NCI-H146 (cell line): ENCODE results near the gene ADGRG2.
A peak's percentile ranks its signal among the peaks of the same experiment; 100 is the strongest.
"Not testable (repeated sequence)": the region's sequence is repeated elsewhere in the genome, so short reads cannot be mapped to it uniquely, and the experiment has no call there.

Experiments used
- DNase-seq: peaks from one replicate; lab custom pipeline; 2025; lab: John Stamatoyannopoulos, UW

Gene ADGRG2

DNA sequence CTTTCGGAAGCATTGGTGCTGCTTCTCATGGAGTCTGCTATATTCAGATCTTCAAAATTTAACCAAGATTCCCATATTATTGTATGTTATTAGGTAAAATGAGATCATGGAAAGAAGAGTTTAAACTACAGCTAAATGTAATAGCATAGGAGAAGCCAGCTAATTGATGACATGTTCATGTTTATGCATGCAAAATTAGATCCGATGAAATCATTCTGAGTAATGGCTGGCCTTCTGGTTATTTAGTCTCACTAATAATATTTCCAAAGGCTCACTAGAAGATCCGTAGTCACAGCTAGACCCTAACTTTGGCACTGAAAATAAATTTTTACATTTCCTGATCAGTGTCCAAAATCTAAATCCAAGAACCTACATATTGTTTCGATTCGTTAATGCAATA is 118.5 kb downstream of the ADGRG2 start:
- DNase-seq = no peak

DNA sequence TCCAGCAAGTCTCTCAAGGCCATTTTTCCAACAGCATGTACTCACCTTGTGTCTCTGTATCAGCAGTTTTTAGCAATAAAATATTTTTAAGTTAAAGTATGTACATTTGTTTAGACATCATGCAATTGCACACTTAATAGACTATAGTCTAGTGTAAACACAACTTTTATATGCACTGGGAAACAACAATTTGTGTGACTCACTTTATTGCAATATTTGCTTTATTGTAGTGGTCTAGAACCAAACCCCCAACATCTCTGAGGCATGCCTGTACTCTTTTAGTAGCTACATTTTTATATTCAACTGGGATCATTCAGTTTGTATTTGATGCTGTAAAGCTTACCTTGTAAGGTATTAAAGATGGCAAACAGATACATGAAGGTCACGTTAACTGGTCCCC is 123.6 kb downstream of the ADGRG2 start:
- DNase-seq = no peak

DNA sequence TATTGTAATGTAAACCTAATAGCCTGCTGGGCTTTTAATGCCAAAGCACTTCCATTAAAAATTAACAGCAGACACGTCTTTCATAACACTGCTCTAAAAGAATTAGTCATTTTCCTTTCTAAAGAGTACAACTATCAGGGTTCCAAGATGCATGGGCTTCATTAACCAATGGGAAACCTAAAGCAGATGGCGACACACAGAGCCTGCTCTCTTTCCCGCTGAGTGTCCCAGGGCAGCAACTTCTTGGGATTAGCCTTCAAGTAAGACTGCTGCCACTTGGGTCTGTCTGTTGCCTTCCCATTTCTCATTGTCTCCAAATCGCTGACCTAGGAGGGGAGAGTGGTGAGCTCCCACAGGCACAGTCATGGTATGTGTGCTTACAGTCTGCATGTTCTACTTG is 124.4 kb downstream of the ADGRG2 start:
- no peak for DNase-seq

- DNase-seq = no peak
Measured at GRCh38 chrX:18996536-18996935, 125.7 kb downstream of the ADGRG2 start.

GRCh38 chrX:18995221-18995620 is 127.0 kb downstream of the ADGRG2 start:
- no peak for DNase-seq

DNA sequence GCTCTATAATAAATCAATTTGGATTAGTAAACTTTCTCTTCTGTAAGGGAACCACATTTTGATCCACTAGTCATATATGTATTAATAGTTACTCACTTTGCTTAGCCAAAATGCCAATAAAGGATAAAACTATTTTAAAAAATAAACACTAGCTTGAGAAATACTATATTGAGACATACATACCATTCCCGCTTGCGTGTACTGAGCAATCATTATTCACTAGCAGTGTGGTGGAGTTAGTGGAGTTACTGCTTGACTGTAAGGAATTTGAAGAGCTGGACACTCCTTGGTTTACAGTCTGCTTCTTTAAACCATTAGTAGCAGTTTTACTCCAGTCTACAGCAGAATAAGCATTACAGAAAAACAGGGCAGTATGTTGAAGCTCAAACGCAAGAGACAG is 127.6 kb downstream of the ADGRG2 start:
- DNase-seq = no peak

DNA sequence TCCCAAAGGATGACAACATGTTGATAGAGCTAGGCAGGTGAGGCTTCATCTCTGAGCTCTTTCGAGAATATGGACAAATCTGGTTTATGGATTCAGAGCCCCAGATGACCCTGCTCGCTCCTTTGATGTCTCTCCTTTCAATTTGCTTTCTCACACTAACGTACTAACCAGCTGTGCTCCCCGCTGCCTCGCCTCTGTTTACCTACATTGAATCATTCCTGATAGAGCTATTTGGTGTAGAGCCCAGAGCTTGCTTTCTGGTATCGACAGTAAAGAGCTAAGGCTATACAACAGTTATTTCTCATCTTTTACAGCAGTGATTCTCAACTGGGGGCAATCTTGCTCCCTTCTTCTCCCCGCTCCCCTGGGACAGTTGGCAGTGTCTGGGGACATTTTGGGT is 129.4 kb downstream of the ADGRG2 start:
- no peak for DNase-seq

- peak; percentile 39 for DNase-seq
Measured at GRCh38 chrX:18985186-18985435, 137.2 kb downstream of the ADGRG2 start.

GRCh38 chrX:18984381-18985185 is 137.7 kb downstream of the ADGRG2 start:
- DNase-seq = peak; percentile 85

- peak; percentile 68 for DNase-seq
Measured at GRCh38 chrX:18983666-18984380, 138.4 kb downstream of the ADGRG2 start, which contains the start of gene PHKA2. Gene PHKA2 (minus strand): TSS chrX:18984114. CDS start chrX:18983932, 182 bp downstream.

DNA sequence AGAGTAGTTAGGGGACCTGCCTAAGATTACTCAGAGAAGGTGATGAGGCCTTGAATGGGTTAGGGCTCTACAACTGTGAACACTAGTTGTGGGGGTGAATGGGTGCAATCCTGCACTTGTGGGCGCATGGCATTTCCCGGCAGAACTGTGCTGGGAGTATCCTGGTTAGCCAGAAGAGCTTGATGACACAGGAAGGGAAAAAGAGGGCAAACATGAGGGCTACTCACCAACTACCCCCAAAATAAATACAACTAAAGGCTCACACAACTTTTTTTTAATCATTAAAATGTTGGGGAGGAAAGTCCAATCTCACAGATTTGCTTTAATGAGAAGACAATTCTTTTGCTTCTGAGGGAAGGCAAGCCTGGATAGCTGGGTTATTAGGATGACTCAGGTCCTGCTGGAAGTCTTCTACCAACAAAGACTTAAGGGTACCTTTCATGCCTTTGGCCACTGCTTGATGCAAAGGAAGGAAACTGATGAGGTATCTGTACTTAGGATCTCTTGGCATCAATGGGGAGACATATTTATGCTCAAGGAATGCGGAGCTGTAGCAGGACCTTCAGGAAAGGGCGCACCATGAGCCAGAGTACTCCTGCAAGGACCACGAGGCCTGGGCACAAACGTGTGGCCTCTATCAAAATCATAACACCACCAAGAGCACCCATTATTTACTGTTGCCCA is 141.0 kb downstream of the ADGRG2 start:
- DNase-seq = no peak

- not testable (repeated sequence) for DNase-seq
Measured at GRCh38 chrX:18980262-18980661, 142.0 kb downstream of the ADGRG2 start.

DNA sequence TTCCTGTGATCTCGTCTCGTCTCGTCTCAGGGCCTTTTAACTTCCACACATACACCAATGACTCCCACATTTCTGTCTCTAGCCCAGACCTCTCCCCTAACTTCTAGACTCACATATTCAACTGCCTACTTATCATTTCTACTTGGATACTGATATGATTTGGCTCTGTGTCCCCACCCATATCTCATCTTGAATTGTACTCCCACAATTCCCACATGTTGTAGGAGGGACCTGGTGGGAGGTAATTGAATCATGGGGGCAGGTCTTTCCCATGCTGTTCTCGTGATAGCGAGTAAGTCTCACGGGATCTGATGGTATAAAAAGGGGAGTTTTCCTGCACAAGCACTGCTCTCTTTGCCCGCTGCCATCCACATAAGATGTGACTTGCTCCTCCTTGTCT is 147.3 kb downstream of the ADGRG2 start:
- DNase-seq = no peak

DNA sequence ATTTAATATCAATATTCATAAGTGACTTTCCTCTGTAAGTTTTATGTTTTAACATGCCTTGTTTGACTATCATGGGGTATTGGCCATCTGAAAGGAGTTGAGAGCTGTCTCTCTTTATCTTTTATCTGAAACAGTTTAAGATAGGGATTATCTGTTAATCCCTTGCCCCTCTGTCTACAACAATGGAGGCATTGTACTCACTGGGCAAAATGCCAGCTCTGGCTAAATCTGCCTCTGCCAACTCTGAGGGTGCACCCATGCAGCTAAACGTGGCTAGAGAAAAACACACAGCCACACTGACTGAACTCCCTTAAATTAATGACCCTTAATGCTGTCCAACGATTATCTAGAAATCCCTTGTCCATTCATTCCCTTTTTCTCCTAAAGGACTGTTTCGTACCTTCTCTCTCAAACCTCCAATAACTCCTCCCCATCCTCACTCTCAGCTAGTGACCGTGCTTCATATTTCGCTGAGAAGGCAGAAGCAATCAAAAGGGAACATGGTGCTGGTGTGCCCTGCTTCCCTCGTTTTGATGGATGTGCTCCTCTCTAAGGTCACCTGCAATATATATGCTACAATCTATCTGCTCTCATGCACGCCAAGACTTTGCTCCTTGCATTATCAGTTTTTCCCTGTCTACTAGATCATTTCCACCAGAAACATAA is 148.6 kb downstream of the ADGRG2 start:
- DNase-seq = peak; percentile 74

DNA sequence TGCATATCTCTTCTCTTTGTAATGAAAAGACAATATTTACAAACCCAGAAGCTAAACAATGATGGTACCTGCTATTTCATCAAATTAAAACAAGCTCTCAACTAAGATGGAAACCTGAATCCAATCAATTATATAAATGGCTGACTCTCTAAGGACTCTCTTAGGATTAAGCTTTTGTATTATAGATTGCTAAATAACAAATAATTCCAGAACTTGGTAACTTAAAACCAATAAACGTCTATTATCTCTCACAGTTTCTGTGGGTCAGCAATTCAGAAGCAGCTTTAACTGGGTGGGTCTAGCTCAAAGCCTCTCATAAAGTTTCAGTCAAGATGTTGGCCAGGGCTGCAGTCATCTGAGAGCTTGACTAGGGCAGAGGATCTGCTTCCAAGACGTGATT is 150.8 kb downstream of the ADGRG2 start:
- DNase-seq = no peak

GRCh38 chrX:18970465-18970864 is 151.8 kb downstream of the ADGRG2 start:
- DNase-seq = no peak

GRCh38 chrX:18966624-18967023 is 155.6 kb downstream of the ADGRG2 start:
- no peak for DNase-seq

DNA sequence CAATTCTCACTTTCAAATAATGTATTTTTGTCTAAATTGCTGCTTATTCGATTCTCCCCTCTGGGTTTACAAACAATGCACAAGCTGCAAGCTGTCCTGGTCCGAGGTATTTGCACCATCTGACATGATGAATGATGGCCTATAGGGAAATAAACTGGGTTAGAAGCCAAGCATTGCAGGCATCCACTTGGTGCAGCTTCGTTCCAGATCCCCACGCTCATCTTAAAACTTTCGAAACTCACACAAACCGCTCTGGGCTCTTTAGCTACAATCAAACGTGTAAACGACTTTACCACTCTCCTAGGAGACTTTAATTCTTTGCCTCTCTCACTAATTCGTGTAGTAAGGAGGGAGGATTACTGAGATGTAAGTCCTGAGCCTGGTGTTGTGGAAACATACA is 157.4 kb downstream of the ADGRG2 start:
- no peak for DNase-seq

GRCh38 chrX:18964026-18964425 is 158.2 kb downstream of the ADGRG2 start:
- DNase-seq = no peak

- no peak for DNase-seq
Measured at GRCh38 chrX:18962329-18962728, 159.9 kb downstream of the ADGRG2 start.

DNA sequence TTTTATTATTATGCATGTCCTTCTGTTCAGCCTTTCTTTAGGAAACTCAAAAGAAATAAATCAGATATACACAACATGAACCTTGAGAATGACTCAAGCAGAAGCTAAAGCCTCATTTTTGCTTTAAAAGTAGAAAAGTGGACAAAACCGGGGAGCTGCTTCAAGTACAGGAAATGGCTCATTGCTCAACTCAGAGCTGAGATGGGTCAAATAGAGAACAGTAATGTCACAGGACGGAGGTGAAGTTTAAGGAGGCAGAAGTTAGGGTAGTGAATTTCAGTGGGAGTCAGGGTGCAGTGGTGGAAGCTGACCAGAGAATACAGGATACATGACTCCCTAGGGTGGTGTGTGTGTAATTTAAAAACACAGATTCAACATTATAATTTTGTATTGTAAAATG is 160.6 kb downstream of the ADGRG2 start:
- no peak for DNase-seq

- no peak for DNase-seq
Measured at GRCh38 chrX:18956303-18957032, 165.8 kb downstream of the ADGRG2 start.
